DND-41 (cell line): ENCODE measurements around the gene BRINP2.

ENCODE experiments used
- ATAC-seq: fragments of 200-7000 bp; cut with Tn5 transposase; 3 replicates; pipeline ENCODE4 v1.9.1; 2021; ENCODE audit warnings: low read depth; ENCODE audit not compliant: insufficient read depth
- DNase-seq: peaks from one replicate; pipeline ENCODE4 v3.0.0-alpha.2; 2020
- H2AFZ ChIP-seq: 2 replicates; pipeline ENCODE4 v1.6.0; 2012; ENCODE audit warnings: low read depth, low read length
- H3K27ac ChIP-seq: 2 replicates; pipeline ENCODE4 v1.5.1; 2012; ENCODE audit warnings: low read length, inconsistent platforms
- H3K27me3 ChIP-seq: fragments of 200-600 bp; sonication (generic); 2 replicates; pipeline ENCODE4 v1.6.0; 2012; ENCODE audit warnings: low read length, mild to moderate bottlenecking, inconsistent platforms; ENCODE audit not compliant: insufficient read depth, poor library complexity
- H3K36me3 ChIP-seq: 2 replicates; pipeline ENCODE4 v1.5.1; 2012; ENCODE audit warnings: low read length, inconsistent platforms; ENCODE audit not compliant: insufficient read depth
- H3K4me1 ChIP-seq: 2 replicates; pipeline ENCODE4 v1.5.1; 2012; ENCODE audit warnings: mild to moderate bottlenecking, low read length; ENCODE audit not compliant: insufficient read depth
- H3K4me2 ChIP-seq: 2 replicates; pipeline ENCODE4 v1.6.0; 2012; ENCODE audit warnings: mild to moderate bottlenecking, moderate library complexity, low read length, inconsistent platforms; ENCODE audit not compliant: insufficient read depth
- H3K4me3 ChIP-seq, 2 experiments: fragments of 200-600 bp in 1 of 2; shearing (Covaris generic) in 1 of 2; 2 replicates each; pipeline ENCODE4 v1.5.1; 2012 to 2016; ENCODE audit warnings: inconsistent platforms in 2 of 2, low read length in 2 of 2, mild to moderate bottlenecking in 2 of 2, low read depth in 1 of 2, moderate library complexity in 1 of 2
- H3K79me2 ChIP-seq: 2 replicates; pipeline ENCODE4 v1.6.0; 2012; ENCODE audit warnings: low read length, inconsistent platforms; ENCODE audit not compliant: insufficient read depth
- H3K9ac ChIP-seq: 2 replicates; pipeline ENCODE4 v1.6.0; 2012; ENCODE audit warnings: low read depth, mild to moderate bottlenecking, inconsistent platforms, low read length, moderate library complexity
- H3K9me3 ChIP-seq: 2 replicates; pipeline ENCODE4 v1.5.1; 2012; ENCODE audit warnings: low read length, moderate library complexity, mild to moderate bottlenecking, inconsistent platforms; ENCODE audit not compliant: insufficient read depth, severe bottlenecking
- H4K20me1 ChIP-seq: 2 replicates; pipeline ENCODE4 v1.6.0; 2012; ENCODE audit warnings: low read length; ENCODE audit not compliant: insufficient read depth
- CTCF ChIP-seq: IDR thresholded peaks from 2 replicates; pipeline ENCODE4 v1.5.1; 2012; ENCODE audit warnings: borderline replicate concordance, low read length, moderate library complexity, mild to moderate bottlenecking; ENCODE audit not compliant: poor library complexity, severe bottlenecking; ENCODE audit errors: extremely low read depth
- EZH2 ChIP-seq: IDR thresholded peaks from 3 replicates; pipeline ENCODE4 v1.6.1; 2012; ENCODE audit warnings: borderline replicate concordance, low read depth, mild to moderate bottlenecking, moderate library complexity, low read length, inconsistent platforms; ENCODE audit not compliant: severe bottlenecking

Gene BRINP2

GRCh38 chr1:177126267-177126666 is 44.5 kb upstream of the BRINP2 start:
- TF ChIP-seq EZH2 (no peak), CTCF (no peak)
- no peaks in the 10 kb centered on the region for H3K9me3 ChIP-seq
- DNase-seq (no peak), ATAC-seq (no peak)
- no peaks in the 10 kb centered on the region for H3K79me2 ChIP-seq
- no peaks in the 10 kb centered on the region for H3K27me3 ChIP-seq
- H3K4me3 ChIP-seq = no peak overlapping the region
- no peaks in the 10 kb centered on the region for H3K36me3 ChIP-seq
- H3K9ac ChIP-seq = no peak overlapping the region
- H3K4me2 ChIP-seq = no peak overlapping the region
- 0 out of 2 replicates have a peak, but pooled peaks cover 2% of the 10 kb centered on the region for H3K4me1 ChIP-seq
- no peaks in the 10 kb centered on the region for H4K20me1 ChIP-seq
- no peak overlapping the region for H3K27ac ChIP-seq
- no peak overlapping the region for H2AFZ ChIP-seq

- no peak overlapping the region for H3K4me2 ChIP-seq
- no peaks in the 10 kb centered on the region for H3K79me2 ChIP-seq
- no peaks in the 10 kb centered on the region for H3K9me3 ChIP-seq
- no peak overlapping the region for H3K27ac ChIP-seq
- H3K4me3 ChIP-seq = no peak overlapping the region
- no peaks in the 10 kb centered on the region for H3K27me3 ChIP-seq
- no peak for DNase-seq
- no peak overlapping the region for H2AFZ ChIP-seq
- H3K4me1 ChIP-seq = no peaks in the 10 kb centered on the region
- no peak for ATAC-seq
- H3K36me3 ChIP-seq = no peaks in the 10 kb centered on the region
- no peak overlapping the region for H3K9ac ChIP-seq
- no peaks in the 10 kb centered on the region for H4K20me1 ChIP-seq
- no peak for TF ChIP-seq CTCF
- TF ChIP-seq EZH2 = no peak
Measured at GRCh38 chr1:177128665-177129281, 42.0 kb upstream of the BRINP2 start.

GRCh38 chr1:177130451-177130945 is 40.3 kb upstream of the BRINP2 start:
- Histone ChIP-seq H3K4me2 (no peak overlapping the region), H3K27me3 (no peaks in the 10 kb centered on the region), H3K36me3 (no peaks in the 10 kb centered on the region), H3K27ac (no peak overlapping the region), H3K9ac (no peak overlapping the region), H3K79me2 (no peaks in the 10 kb centered on the region), H2AFZ (no peak overlapping the region), H4K20me1 (no peaks in the 10 kb centered on the region), H3K4me1 (no peaks in the 10 kb centered on the region), H3K4me3 (no peak overlapping the region), H3K9me3 (no peaks in the 10 kb centered on the region)
- no peak for TF ChIP-seq CTCF
- TF ChIP-seq EZH2 = no peak
- DNase-seq = no peak
- ATAC-seq = no peak

- Histone ChIP-seq H3K4me2 (no peak overlapping the region), H2AFZ (no peak overlapping the region), H3K27ac (no peak overlapping the region), H3K4me1 (no peaks in the 10 kb centered on the region), H4K20me1 (no peaks in the 10 kb centered on the region), H3K36me3 (no peaks in the 10 kb centered on the region), H3K4me3 (no peak overlapping the region), H3K9me3 (no peaks in the 10 kb centered on the region), H3K9ac (no peak overlapping the region), H3K27me3 (no peaks in the 10 kb centered on the region), H3K79me2 (no peaks in the 10 kb centered on the region)
- TF ChIP-seq CTCF (no peak), EZH2 (no peak)
- no peak for DNase-seq
- ATAC-seq = no peak
Measured at GRCh38 chr1:177131723-177132122, 39.0 kb upstream of the BRINP2 start.
